OCI-M2 (cell line): ENCODE measurements around the gene EMC1.
"Not testable (repeated sequence)": the region's sequence is repeated elsewhere in the genome, so short reads cannot be mapped to it uniquely, and the experiment has no call there.

Experiments used
- DNase-seq: peaks from one replicate; lab custom pipeline; 2025; ENCODE audit not compliant: unreplicated experiment; lab: John Stamatoyannopoulos, UW

Gene EMC1

DNA sequence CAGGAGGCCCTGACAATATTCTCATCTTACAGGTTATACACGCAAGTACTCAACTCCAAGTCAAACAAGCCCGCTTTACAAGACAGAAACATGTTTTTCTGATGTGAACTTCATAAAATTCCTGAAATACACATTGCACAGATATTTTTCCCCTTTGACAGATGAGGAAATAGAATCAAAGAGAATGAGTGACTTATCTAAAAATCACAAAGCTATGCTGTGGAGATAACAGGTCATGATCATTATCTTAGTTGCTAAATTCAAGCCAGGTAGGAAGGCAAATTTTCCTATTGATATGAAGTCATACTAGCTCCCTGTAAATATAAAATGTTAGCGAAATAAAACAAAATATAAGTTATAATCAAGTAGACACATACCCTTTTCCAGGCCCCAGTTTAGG, 59.5 kb downstream of the EMC1 start:
- no peak for DNase-seq

DNA sequence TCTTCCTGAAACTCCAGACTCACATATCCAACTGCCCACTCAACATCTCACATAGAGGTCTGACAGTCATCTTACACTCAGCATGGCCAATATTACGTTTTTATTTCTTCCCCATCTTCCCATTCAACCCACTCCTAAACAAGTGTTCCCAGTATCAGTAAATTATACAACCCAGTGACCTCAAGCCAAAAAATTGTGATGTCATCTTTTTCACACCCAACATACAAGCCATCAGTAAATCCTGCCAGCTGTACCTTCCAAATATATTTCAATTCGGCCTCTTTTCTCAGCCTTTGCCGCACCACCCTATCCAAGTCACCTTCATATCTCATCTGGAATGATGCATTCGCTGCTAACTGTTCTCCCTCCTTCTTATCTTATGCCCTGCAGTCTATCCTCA, 60.9 kb downstream of the EMC1 start:
- DNase-seq: no peak

DNA sequence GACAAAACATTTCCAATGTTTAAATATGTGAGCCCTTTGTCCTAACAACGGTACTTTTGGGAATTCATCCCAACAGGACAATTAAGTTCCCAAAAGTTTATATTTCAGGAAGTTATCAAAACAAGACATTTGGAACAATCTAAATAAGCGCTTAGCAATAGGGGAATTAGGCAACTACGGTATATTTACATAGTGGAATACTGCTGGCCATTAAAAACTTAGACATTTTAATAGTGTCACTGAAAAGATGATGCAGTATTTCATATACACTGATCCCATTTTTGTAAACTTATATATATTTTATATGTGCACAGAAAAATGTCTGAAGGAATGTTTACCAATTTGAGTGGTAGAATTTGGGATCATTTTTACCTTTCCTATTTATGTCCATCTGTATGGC, 62.1 kb downstream of the EMC1 start:
- DNase-seq: no peak

DNA sequence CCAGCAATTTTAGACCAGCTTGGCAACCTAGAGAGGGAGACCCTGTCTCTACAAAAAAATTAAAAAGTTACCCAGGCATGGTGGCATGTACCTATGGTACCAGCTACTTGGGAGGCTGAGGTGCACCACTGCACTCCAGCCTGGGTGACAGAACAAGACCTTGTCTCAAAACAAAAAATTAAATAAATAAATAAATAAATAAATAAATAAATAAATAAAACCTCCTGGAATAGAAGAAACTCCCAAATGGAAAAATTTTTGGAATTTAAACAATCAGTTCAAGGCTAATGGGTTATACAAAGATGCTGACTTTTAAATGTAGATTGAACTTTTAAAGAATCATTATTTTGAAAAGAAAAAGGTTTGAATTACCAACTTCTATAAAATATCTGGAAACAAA, 63.5 kb downstream of the EMC1 start:
- no peak for DNase-seq

- no peak for DNase-seq
Observed at GRCh38 chr1:19186001-19186400, 65.3 kb downstream of the EMC1 start.

DNA sequence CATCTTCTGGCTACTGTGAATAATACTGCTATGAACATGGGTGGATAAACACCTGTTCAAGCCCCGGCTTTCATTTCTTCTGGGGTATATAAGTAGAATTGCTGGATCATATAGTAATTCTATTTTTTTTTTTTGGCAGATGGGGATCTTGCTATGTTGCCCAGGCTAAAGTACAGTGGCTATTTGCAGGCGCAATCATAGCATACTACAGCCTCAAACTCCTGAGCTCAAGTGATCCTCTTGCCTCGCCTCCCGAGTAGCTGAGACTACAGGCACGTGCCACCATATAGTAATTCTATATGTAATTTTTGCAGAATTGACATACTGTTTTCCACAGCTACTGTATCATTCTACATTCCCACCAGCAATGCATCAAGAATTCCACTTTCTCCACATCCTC, 69.1 kb downstream of the EMC1 start:
- no peak for DNase-seq

- not testable (repeated sequence) for DNase-seq
Observed at GRCh38 chr1:19180265-19180657, 71.1 kb downstream of the EMC1 start.

DNA sequence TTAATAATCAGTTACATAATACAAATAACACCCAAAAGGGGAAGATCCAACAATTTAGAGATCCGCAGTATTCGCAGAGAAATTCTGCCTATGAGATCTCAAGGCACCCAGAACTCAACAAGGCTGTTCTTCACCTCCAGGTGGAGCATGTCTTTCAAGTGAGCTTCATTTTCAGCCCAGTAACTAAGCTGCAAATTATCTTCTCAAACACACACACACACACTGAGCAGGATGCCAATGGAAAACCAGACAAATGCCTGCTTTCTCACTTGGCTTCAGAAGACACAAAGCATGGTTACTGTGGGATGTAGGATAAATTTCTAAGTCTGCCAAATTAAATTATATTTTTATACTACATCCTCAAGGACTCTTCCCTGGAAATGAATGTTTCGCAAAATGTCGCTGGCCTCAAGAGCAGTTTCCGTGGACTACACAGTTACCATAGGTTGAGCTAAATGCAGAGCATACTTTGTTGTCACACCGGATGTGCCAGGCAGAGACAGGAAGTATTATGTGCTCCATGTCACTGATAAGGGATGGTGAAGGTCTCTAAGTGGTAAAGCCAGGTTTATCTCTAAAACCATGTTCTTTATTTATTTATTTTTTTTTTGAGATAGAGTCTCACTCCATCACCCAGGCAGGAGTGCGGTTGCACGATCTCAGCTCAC, 71.6 kb downstream of the EMC1 start:
- DNase-seq: peak; percentile 76

GRCh38 chr1:19178734-19179398, 72.5 kb downstream of the EMC1 start:
- DNase-seq: no peak

GRCh38 chr1:19177811-19178210, 73.5 kb downstream of the EMC1 start:
- DNase-seq: no peak

DNA sequence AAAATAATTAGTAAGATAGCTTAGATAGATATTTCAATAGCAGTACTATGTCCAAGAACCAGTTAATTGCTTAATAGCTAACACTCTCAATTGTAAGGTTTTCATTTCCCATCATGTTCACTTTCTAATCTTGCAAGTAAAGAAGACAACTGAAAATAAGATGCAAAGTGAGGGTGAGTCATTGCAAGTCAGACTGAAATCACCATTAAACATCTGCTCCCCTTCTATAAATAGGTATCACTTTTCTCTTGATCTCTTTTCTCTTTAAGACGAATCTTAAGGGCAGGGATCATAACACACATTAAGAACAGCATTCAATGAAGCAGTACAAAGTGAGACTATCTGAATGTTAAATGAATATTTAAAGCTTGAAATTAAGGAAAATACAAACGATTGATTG, 81.7 kb downstream of the EMC1 start:
- DNase-seq: no peak

GRCh38 chr1:19167140-19167539, 84.2 kb downstream of the EMC1 start:
- DNase-seq: no peak

DNA sequence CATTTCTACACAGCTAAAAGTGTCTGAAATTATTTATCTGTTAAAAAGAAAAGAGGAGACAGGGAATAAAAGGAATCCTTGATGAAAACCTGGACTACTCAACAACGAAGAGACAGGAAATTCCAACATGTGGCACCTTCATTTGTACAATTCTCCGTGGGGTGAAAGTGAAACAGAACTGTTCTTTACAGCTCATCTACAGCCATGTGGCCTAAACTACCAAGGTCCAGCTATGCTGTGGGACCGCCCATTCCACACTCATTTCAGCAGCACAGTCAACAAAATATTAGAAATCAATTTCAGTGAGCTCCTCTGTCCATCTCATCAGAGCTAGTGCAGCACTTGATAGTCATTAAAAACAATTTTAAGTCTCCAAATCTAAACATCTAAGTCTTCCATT, 85.3 kb downstream of the EMC1 start:
- no peak for DNase-seq
